Adrenal gland (tissue), 12 donors: ENCODE results near the gene PRSS38. TPM values are rescaled to one million over a fixed set of nuclear protein-coding genes. Genes with fewer than 3 reads are reported as not detected.
"Not testable (repeated sequence)": the region's sequence is repeated elsewhere in the genome, so short reads cannot be mapped to it uniquely, and the experiment has no call there.

Experiments
- DNase-seq, 7 donors: peaks; one replicate each; pipeline ENCODE4 v3.0.0-alpha.2; 2019 to 2020
- H3K27ac ChIP-seq, 5 donors: fragments of 200-600 bp; sonication (generic) in 4 of 5; 1 replicate in 3 of 5; 2 replicates in 2 of 5; pipeline versions ENCODE4 v1.5.1 to v1.8.0; 2016 to 2020; ENCODE audit warnings: mild to moderate bottlenecking in 1 of 5
- H3K27me3 ChIP-seq: fragments of 200-600 bp; 2 replicates; pipeline ENCODE4 v1.8.0; 2021
- H3K36me3 ChIP-seq, 2 donors: fragments of 200-600 bp; replicated peaks in 1 of 2; 1 replicate in 1 of 2; 2 replicates in 1 of 2; pipeline versions ENCODE4 v1.5.1 to v1.8.0; 2018 to 2022
- H3K4me1 ChIP-seq, 2 donors: fragments of 200-600 bp; replicated peaks in 1 of 2; 1 replicate in 1 of 2; 2 replicates in 1 of 2; pipeline versions ENCODE4 v1.5.1 to v1.8.0; 2018 to 2021
- H3K4me3 ChIP-seq, 4 donors: fragments of 200-600 bp; sonication (generic) in 3 of 4; one replicate each; pipeline ENCODE4 v1.5.1; 2016 to 2018
- H3K9me3 ChIP-seq, 3 donors: fragments of 200-600 bp; sonication (generic) in 1 of 3; replicated peaks in 1 of 3; 1 replicate in 2 of 3; 2 replicates in 1 of 3; pipeline versions ENCODE4 v1.5.1 to v1.8.0; 2016 to 2021
- CTCF ChIP-seq, 6 experiments: fragments of 450-650 bp in 4 of 6; fragments of 200-600 bp in 2 of 6; sonication (generic) in 1 of 6; IDR thresholded peaks; 1 replicate in 5 of 6; 2 replicates in 1 of 6; pipeline versions ENCODE4 v1.5.1 to v1.8.0; 2016 to 2021; ENCODE audit warnings: antibody characterized with exemption in 6 of 6, mild to moderate bottlenecking in 2 of 6, moderate library complexity in 1 of 6
- POLR2A ChIP-seq, 2 donors: fragments of 450-650 bp; IDR thresholded peaks; one replicate each; pipeline ENCODE4 v1.6.1; 2017; ENCODE audit warnings: antibody characterized with exemption in 2 of 2, mild to moderate bottlenecking in 2 of 2, moderate library complexity in 1 of 2
- WGBS, 4 donors: extraction: QIAGEN DNeasy Blood & Tissue Kit in 2 of 4; methylation state at CpG; one replicate each; pipeline versions ENCODE4 v1.1.5 to v1.1.7; 2013 to 2017; 5-methylcytosine and 5-hydroxymethylcytosine counted together
- intact Hi-C, 2 donors: fragments of 100-400 bp; cut with DNase I; formaldehyde crosslinking; loops; one replicate each; pipeline versions ENCODE4 v1.14.1 to v1.15.0; 2022 to 2023
- polyA plus RNA-seq, 3 donors: library from polyadenylated mRNA; stranded (reverse); fragments of 200-250 nt in 2 of 3; fragments of 350-450 nt in 1 of 3; fragmentation: Illumina TruSeq in 1 of 3; extraction: RNeasy Lipid Tissue Mini Kit (QIAGEN cat#74804) in 1 of 3; gene quantifications; one replicate each; pipeline ENCODE4 v1.2.3, GENCODE V29; 2013 to 2014
- total RNA-seq, 9 donors: library from RNA; depleted of rRNA in 4 of 9; stranded (reverse); fragments of >200 nt in 4 of 9; fragments of 120-200 nt in 1 of 9; fragmentation: NEBNext Ultra II Directional in 1 of 9; extraction: Animal tissue kit (Norgen Biotek cat#: 25700) in 1 of 9; gene quantifications; one replicate each; pipeline versions ENCODE4 v1.1.0 to v1.2.4, GENCODE V29; 2013 to 2023
- donor health status: healthy with polysubstance abuse.
- donor health status: Bipolar disorder and iron deficiency.
- donor health status: DM: yes; HTN: yes; CAD: no.
- donor health status: DM: no; HTN: no; CAD: no.
- donor health status: DM: no; HTN: no; CAD: no.
- donor health status: DM: yes; HTN: yes; CAD: no.

Gene PRSS38
- total and polyA plus RNA-seq, 12 donors: not detected

GRCh38 chr1:227844320-227845146, 29.1 kb downstream of the PRSS38 start:
- H3K4me1 ChIP-seq: no peaks in the 10 kb centered on the region
- TF ChIP-seq CTCF (IDR thresholded peaks at IDR 0.05): no peak
- no peak for TF ChIP-seq POLR2A (IDR thresholded peaks at IDR 0.05)
- WGBS, 4 donors: 66 to 90% (median 83%) methylated on average over 2 to 5 of the region's 5 CpGs

GRCh38 chr1:227845147-227845458, 29.6 kb downstream of the PRSS38 start:
- Histone ChIP-seq H3K36me3 (no peaks in the 10 kb centered on the region), H3K4me1 (no peaks in the 10 kb centered on the region), H3K4me3 (no peak overlapping the region), H3K27me3 (no peaks in the 10 kb centered on the region), H3K27ac (no peak overlapping the region), H3K9me3 (no peaks in the 10 kb centered on the region)
- DNase-seq: no peak
- 80 to 86% (median 82%) methylated on average over 1 to 3 of the region's 3 CpGs; no CpG with 5 or more reads in 1 of the 4 donors for WGBS, 4 donors
- TF ChIP-seq POLR2A (IDR thresholded peaks at IDR 0.05) (no peak), CTCF (IDR thresholded peaks at IDR 0.05) (no peak)
- intact Hi-C loops: no loop called here

More at GRCh38 chr1:227844320-227845146, 29.1 kb downstream of the PRSS38 start:
- no peak for DNase-seq
- H3K36me3 ChIP-seq: no peaks in the 10 kb centered on the region
- H3K27me3 ChIP-seq: no peaks in the 10 kb centered on the region
- no peak overlapping the region for H3K4me3 ChIP-seq
- H3K27ac ChIP-seq: no peak overlapping the region
- intact Hi-C loops: no loop called here
- no peaks in the 10 kb centered on the region for H3K9me3 ChIP-seq

- H3K27ac ChIP-seq: no peak overlapping the region
- no peak overlapping the region for H3K4me3 ChIP-seq
- no peak for DNase-seq
- H3K9me3 ChIP-seq: no peaks in the 10 kb centered on the region
- TF ChIP-seq POLR2A (IDR thresholded peaks at IDR 0.05): no peak
- TF ChIP-seq CTCF (IDR thresholded peaks at IDR 0.05): no peak
- H3K4me1 ChIP-seq: no peaks in the 10 kb centered on the region
- 89 to 100% (median 95%) methylated on average over 2 to 7 of the region's 7 CpGs for WGBS, 4 donors
- no peaks in the 10 kb centered on the region for H3K36me3 ChIP-seq
- no peaks in the 10 kb centered on the region for H3K27me3 ChIP-seq
- intact Hi-C loops: no loop called here
Measured at GRCh38 chr1:227845519-227845918, 30.0 kb downstream of the PRSS38 start.

- Histone ChIP-seq H3K4me1 (no peaks in the 10 kb centered on the region), H3K4me3 (no peak overlapping the region), H3K36me3 (no peaks in the 10 kb centered on the region), H3K27ac (no peak overlapping the region), H3K27me3 (no peaks in the 10 kb centered on the region), H3K9me3 (no peaks in the 10 kb centered on the region)
- TF ChIP-seq POLR2A (IDR thresholded peaks at IDR 0.05) (no peak), CTCF (IDR thresholded peaks at IDR 0.05) (no peak)
- DNase-seq: no peak
- 77 to 81% (median 77%) methylated on average over 10 of the region's 10 CpGs for WGBS, 4 donors
- intact Hi-C loops: no loop called here
Measured at GRCh38 chr1:227846265-227846858, 30.9 kb downstream of the PRSS38 start.

- 76 to 85% (median 78%) methylated on average over 4 of the region's 4 CpGs for WGBS, 4 donors
- H3K9me3 ChIP-seq, intact Hi-C loops, H3K27me3 ChIP-seq, DNase-seq, H3K4me1 ChIP-seq, H3K27ac ChIP-seq, H3K4me3 ChIP-seq, H3K36me3 ChIP-seq: not testable (repeated sequence)
Measured at GRCh38 chr1:227847046-227847445, 31.6 kb downstream of the PRSS38 start.
